Measurements from ENCODE around the gene COA1.
"Not testable (repeated sequence)": the region's sequence is repeated elsewhere in the genome, so short reads cannot be mapped to it uniquely, and the experiment has no call there.

Gene COA1

DNA sequence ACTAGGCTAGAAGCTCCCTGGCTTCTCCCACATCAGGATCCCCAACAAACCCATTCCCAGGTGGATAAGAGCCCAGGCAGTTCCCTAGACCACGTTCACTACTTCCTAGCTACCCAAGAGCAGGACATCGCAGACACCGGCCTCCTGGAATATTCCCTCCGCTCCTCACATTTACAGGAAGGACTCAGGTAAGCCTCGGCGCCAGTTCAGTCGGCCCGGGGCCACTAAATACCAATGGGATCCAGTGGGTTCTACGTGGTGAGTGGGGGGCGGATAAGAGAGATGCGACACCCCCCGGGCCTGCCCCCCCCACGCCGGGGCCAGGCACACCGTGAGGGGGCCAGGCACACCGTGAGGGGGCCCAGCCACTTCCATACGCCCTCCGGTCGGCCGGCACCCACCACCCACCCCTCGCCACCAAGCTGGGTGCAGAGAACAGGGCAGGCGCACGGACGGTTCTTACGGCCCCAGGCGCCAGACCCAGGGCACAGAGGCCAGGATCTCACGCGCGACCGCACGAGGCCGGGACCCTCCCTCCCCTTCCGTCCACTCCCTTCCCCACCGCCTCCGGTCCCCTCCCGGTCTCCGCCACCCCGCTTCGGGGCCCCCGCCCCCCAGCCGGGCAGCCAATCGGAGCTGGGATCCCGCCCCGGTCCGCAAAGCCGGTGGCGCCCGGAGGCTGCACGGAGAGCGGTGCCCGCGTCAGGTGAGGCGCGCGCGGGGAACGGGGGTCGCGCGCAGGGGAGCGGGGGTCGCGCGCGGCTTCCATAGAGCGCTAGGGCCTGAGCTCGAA, 28.9 kb upstream of the COA1 start, which contains the start of gene BLVRA:
BLVRA (plus strand) TSS at position 652 of the 793 bp plus-strand sequence. CDS start 12,479 bp downstream, outside the sequence.
- DNase-seq: peak; percentile 48

DNA sequence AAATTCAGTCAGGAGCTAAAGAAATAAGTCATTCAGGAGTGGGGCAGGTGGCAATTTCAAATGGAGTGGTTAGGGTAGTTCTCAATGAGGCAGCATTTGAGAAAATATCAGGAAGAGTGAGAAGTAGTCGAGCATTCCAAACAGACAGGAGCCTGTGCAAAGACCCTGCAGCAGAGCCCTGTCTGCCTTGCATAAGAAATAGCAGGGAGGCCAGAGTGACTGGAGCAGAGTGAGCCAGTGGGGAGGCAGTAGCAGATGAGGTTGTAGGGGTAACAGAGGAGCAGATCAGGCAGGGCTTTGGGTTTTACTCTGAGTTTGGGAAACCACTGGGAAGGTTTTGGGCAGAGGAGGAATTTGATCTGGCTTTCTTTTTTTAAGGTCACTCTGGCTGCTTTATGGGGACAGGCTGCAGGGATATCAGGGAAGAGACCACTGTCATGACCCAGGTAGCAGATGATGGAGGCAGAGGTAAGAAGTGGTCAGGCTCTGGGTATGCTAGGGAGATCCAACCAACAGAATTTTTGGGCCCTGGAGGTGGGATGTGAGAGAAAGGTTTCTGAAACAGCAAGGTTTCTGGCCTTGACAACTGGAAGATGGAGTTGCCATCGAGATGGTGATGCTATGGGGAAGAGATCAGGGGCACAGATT, 27.9 kb upstream of the COA1 start:
- no peak for DNase-seq

DNA sequence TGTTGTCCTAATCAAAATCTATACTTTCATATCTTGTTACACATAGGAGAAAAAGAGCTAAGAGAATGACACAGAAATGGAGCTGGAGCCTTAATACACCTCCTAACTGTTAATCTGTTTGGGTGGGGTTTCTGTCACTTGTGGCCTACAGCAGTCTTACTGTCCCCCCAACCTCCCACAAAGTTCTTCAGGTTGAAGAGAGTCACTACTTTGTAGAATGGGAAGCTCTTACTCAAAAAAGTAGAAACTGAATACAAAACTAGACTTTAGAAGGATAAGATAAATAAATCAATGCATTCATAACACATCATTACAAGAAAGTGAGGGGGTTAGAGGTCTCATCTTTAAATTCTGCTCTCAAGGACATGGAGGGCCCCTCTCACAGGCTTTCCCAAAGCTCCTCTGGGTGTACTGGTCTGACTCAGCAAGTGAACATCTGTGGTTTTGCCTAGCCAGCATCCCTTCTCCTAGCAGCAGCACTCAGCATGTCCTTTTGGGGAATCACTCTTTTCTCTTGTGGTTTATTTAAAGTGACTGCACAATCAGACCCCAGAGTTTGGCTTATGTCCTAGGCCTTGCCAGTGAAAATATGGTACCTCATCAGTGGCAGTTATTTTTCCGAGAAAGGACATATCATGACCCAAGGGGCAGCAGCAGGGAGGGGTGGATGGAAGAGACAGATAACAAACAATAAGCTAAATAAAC, 27.2 kb upstream of the COA1 start:
- peak; percentile 9 for DNase-seq

DNA sequence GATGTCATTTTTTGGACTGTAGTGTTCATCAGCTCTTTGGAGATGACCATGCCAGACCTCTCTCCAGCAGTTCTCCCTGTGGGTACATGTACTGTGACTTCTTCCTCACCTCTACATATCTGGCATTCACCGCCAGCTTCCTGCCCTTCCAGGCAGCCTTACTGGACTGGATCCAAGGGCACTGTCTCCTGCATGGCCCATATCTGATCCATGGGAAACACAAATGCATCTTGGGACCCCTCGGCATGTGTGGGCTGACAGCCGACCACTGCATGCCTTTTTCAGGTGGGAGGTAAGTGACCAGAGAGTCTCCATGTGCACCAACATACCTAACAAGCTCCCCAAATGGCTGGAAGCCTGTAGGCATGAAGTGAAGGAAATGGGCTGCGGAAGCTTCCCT, 25.3 kb upstream of the COA1 start:
- DNase-seq: no peak

DNA sequence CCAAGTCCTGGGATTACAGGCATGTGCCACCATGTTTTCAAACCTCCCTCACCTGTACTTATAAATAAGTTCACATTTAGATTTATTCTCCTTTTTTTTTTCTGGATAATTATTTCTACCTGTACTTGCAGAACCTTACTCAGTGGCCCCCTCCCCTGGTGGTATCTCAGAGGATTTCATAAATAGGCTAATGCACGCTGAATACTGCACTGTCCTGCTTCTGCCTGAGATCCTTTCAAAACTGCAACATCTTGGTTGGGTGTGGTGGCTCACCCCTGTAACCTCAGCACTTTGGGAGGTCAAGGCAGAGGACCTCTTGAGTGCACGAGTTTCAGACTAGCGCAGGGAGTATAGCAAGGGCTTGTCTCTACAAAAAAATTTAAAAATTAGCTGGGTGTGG, 24.5 kb upstream of the COA1 start:
- no peak for DNase-seq

DNA sequence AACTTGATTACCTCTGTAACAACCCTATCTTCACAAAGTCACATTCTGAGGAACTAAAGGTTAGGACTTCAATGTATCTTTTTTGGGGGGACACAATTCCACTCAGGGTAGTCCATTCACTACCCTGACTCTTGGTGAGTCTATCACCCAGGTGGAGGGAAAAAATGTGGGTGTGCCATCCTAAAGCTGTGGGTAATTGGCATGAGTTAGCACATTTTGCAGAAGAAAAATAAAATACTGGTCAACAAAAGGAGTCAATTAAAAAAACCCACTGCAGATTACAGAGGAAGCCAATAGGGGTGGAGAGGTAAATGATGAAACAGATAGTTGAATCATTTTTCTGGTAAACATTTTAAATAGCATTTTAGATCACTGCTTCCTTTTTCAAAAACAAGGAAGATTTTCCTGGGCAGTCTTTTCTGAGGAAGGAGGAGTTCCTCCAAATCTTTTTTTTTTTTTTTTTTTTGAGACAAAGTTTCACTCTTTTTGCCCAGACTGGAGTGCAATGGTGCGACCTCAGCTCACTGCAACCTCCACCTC, 24.0 kb upstream of the COA1 start:
- no peak for DNase-seq

DNA sequence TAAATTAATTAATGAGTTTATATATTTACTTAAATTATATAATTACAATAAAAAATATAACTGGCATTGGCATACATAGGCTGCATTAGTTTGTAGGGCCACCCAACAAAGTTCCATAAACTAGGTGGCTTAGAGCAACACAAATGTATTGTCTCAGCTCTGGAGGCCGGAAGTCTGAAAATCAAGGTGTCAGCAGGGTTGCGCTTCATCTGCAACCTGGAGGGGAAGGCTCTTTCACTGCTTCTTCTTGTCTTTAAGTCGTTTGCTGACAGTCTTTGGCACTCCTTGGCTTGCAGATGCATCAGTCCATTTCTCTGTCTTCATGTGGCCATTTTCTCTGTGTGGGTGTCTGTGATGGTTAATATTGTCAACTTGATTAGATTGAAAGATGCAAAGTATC, 23.1 kb upstream of the COA1 start:
- DNase-seq: no peak

DNA sequence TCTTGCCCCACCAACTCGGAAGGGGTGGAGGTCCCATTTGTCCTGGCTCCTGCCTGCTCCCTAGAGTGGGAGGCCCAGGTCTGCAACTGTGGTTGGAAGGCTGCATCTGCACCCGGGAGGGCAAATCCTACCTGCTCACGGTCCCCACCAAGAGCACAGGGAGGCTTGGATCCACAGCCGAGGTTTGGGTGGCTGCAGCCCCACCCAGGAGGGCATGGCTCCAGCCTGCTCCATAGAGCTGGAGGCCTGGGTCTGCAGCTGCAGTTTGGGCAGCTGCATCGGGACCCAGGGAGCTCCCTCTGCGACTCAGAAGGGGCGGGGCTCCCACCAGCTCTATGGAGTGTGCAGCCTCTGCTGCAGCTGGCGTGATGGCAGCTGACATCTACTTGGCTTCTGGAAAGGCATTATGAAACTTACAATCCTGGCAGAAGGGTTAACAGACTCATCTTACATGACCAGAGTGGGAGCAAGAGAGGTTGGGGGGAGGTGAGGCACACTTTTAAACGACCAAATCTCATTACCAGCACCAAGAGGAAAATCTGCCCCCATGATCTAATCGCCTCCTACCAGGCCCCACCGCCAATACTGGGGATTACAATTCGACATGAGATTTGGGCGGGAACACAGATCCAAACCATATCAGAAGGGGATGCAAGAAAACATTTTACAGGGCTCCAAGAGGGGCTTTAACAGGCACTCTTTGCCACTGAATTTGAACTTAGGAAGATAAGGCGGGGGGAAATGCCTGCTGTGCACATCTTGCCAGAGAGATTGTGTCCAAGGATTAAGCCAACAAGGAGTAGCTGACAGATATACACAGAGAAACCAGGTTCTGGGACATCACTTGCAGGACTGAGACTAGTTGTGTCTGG, 20.9 kb upstream of the COA1 start:
- no peak for DNase-seq

DNA sequence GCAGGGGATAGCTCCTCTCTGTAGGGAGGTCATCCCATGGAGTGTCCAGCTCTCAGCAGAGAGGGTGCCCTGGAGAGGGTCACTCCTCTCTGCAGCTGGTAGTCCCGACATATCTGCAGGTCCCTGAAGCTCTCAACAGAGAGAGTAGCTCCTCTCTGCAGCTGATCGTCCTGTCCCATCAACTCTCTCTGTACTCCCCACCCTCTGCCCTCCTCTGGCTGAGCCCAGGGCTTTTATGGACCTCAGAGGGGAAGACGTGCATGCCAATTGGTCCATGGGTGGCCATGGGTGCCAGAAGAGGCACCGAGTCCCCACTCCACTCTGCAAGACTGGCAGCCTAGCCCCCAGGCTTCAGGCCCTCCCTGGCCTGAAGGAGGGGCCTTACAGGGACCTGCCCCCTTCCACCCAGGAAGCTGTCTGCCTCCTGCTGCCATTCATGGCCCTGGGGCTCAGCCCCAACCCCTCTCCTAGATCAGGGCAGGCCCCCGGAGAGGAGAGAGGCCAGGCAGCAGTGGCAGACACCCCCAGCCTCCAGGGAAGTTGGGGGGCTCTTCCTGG, 20.1 kb upstream of the COA1 start:
- no peak for DNase-seq

DNA sequence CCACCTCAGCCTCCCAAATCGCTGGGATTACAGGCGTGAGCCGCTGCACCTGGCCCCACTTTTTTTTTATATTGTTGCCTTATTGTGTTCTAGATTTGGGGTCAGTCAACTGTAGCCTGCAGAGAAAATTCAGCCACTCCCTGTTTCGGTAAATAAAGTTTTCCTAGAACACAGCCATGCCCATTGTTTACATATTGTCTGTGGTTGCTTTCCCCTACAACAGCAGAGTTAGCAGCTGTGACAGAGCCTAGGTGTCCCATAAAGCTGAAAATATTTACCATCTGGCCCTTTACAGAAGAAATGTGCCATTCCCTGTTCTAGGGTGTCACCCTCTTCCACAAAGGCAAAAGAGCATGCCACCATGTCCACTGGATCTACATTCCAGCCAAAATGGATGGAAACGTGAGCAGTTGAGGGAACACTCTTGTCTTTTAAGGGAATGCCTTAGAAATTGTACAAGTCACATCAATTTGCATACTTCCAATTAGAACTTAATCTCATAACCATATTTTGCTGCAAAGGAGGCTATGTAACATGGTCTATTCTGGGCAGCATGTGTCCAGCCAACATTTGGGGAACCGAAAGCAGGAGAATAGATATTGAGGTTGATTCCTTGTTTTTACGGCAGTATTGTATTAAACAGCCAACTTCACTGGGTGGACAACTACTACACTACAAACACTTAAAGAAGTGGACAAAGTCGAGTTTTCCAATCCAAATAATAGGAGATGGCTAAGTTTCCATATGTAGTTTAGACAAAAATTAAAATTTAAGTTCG, 18.2 kb upstream of the COA1 start:
- peak; percentile 8 for DNase-seq

DNA sequence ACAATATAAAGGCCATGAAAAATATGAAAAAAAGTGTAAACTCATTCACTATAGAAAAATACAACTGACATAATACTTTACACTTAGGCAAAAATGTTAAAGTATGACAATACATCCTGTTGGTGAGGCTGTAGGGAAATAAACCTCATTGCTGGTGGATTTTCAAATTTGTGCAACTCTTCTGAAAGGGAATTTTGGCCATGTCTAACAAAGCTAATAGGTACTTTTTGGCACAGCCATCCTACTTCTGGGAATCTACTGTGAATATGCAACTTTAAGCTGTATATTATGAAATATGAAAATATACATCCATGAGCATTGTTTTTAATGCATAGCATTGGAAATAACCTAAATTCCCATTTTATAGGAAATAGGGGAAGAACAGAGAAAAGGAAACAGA, 13.4 kb upstream of the COA1 start:
- DNase-seq: no peak

DNA sequence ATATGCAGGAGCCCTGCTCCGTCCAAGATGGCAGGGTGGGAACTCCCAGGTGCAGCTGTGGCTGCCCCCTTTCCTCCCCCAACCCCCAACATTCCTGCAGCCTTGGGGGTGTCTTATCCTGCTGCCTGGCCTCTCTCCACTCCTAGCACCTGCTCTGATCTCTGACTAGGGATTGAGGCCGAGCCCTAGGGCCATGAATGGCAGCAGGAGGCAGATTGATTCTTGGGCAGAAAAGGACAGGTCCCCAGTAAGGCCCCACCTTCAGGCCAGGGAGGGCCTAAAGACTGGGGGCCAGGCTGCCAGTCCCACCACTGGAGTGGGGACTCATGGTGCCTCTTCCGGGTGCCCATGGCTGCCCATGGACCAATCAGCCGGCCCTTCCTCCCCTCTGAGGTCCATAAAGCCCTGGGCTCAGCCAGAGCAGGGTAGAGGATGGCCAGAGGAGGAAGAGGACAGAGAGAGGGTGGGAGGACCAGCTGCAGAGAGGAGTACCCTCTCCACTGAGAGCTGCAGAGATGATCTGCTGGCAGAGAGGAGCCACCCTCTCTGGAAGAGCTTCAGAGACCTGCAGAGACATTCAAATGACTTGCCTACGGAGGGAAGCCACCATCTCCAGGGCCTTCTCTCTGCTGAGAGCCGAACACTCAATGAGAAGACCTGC, 8.3 kb upstream of the COA1 start:
- DNase-seq: no peak

DNA sequence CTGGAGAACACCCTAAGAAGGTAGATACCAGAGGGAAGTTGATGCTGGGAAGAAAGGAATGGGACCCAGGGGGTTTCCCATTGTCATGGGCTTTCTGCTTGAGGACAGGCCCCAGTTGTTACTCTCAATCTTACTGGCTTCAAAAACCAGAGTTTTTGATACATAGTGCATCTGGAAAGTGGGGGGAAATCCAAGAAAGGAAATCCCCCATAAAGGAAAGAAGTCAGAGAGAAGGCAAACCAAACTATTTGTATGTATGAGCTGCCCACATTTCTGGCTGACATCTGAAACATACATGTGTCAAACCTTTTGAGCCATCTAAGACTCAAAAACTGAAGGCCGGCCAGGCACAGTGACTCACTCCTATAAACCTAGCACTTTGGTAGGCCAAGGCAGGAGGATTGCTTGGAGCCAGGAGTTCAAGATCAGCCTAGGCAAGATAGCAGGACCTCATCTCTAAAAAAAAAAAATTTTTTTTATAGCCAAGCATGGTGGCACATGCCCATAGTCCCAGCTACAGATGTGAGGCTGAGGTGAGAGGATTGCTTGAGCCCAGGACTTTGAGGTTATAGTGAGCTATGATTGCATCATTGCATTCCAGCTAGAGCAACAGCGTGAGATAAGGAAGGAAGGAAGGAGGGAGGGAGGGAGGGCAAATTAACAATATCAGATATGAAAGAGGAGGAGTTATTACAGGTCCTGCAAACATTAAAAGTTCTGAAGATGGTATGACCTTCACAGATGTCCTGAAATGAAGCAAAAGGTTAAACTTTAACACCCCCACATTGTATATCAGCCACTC, 6.7 kb upstream of the COA1 start:
- no peak for DNase-seq

DNA sequence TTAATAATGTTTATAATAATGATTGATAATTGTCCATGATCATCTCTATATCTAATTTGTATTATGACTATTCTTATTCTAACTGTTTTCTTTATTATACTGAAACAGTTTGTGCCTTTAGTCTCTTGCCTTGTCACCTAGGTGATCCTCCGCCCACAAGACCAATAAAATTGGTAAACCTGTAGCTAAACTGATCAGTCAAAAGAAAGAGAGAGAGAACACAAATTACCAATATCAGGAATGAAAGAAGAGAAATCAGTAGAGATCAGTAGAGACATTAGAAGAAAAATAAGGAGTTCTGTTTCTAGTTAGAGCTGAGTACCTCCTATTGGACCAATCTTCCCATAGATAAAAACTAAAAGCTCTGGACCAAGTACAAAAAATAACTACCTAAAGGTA, 6.1 kb upstream of the COA1 start:
- DNase-seq: no peak

DNA sequence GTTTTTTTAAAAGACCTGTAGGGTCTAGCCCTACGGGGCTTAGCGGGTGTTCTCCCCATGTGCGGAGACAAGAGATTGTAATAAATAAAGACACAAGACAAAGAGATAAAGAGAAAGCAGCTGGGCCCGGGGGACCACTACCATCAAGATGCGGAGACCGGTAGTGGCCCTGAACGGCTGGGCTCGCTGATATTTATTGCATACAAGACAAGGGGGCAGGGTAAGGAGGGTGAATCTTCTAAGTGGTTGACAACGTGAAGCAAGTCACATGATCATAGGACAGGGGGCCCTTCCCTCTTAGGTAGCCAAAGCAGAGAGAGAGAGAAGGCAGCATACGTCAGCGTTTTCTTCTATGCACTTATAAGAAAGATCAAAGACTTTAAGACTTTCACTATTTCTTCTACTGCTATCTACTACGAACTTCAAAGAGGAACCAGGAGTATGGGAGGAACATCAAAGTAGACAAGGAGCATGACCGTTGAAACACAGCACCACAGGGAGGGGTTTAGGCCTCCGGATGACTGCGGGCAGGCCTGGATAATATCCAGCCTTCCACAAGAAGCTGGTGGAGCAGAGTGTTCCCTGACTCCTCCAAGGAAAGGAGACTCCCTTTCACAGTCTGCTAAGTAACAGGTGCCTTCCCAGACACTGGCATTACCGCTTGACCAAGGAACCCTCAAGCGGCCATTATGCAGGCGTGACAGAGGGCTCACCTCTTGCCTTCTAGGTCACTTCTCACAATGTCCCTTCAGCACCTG, 5.4 kb upstream of the COA1 start:
- DNase-seq: not testable (repeated sequence)

DNA sequence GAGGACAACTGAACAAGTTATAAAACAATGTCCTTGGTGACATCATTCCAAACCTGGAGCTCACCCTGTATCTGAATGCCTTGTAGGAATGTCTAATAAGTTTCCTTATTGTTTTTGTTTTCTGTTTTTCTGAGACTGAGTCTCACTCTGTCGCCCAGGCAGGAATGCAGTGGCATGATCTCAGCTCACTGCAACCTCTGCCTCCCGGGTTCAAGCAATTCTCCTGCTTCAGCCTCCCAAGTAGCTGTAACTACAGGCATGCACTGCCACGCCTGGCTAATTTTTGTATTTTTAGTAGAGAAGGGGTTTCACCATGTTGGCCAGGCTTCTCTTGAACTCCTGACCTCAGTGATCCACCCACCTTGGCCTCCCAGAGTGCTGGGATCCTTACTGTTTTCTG, 2.2 kb upstream of the COA1 start:
- not testable (repeated sequence) for DNase-seq

DNA sequence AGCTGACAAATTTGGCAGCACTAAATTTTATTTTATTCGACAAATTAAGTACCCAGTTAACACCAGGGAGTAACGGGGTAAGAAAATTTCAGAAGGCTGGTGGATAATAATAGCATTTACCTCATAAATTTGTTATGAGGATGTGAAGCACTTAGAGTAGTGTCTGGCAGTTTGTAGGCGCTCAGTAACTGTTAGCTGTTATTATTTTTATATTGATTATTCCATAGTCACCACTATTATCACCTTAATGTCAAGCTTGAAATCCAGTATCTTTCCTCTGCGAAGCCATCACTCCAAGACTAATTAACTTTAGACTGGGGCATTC, 563 bp upstream of the COA1 start:
- no peak for DNase-seq

DNA sequence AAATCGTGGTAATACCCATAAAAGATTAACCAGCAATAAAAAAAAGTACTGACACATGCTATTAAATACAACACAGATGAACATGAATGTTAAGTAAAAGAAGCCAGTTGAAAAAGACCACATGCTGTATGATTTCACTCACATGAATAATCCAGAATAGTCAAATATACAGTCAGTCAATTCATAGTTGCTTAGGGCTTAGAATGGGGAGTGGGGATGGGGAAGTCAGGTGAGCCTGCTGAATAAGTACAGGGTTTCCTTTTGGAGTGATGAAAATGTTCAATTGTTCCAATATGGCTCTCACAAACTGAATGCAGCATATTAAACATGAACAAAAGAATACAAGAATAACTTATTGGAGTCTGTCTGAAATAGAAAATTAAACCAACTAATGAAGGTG, 1.8 kb downstream of the COA1 start:
- no peak for DNase-seq

DNA sequence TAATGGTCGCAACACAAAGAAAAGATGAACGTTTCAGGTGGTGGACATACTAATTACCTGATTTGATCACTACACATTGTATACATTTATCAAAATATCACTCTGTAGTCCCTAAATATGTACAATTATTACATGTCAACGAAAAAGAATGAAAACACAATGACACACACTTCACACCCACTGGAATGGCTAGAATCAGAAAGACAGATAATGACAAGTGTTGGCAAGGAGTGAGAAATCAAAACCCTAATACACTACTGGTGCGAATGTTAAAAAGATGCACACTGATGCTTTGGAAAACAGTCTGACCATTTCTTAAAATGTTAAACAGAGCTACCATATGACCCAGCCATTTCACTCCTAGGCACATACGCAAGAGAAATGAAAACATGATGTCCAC, 2.3 kb downstream of the COA1 start:
- no peak for DNase-seq

Data from NCI-H774 (cell line).